HG03521 (cell line): ENCODE data around the gene CUL1.

Source experiments
- ATAC-seq: cut with Tn5 transposase; IDR thresholded peaks from one replicate; pipeline ENCODE4 v1.9.1; 2021; ENCODE audit warnings: mild to moderate bottlenecking, moderate library complexity; ENCODE audit not compliant: unreplicated experiment

CUL1 gene

DNA sequence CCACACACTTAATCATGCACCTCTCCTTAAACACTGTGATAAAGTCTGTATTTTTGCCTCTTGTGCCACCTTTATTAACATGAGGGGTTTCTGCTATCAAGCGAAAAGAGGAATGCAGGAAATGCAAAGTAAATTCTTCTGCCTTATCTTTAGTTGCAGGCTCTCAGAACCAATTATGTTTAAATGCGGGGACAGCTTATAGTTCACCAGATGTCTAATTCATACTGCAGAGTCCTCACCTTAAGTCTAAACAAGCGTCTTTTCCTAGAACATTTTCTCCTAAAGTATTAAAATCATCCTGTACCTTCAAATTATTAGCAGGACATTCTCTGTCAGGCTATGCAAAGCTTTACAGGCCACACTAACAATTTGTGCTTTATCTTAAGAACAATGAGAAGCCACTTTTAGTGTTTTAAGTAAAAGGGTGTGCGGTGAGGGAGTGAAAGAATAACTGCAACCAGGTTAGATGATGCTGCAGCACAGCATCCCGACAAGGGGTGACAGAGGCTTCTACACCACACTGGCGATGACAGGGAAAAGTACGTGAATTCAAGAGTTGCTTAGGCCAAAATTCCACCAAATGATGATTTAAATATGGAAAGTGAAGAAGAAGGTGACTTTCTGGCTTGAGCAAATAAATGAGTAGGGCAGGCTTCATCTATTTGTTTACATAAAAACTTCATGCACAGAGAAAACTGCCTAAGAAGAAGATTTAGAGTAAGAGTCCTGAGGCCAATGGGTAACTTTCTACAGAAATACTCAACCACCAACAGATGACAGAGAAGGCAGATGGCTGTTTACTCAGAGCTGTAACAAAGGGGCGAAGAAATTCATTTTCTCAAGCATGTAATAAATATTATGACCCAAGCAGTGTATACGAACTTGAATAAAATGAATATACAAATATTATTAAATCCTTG lies 149.4 kb downstream of the CUL1 start:
- no peak for ATAC-seq

DNA sequence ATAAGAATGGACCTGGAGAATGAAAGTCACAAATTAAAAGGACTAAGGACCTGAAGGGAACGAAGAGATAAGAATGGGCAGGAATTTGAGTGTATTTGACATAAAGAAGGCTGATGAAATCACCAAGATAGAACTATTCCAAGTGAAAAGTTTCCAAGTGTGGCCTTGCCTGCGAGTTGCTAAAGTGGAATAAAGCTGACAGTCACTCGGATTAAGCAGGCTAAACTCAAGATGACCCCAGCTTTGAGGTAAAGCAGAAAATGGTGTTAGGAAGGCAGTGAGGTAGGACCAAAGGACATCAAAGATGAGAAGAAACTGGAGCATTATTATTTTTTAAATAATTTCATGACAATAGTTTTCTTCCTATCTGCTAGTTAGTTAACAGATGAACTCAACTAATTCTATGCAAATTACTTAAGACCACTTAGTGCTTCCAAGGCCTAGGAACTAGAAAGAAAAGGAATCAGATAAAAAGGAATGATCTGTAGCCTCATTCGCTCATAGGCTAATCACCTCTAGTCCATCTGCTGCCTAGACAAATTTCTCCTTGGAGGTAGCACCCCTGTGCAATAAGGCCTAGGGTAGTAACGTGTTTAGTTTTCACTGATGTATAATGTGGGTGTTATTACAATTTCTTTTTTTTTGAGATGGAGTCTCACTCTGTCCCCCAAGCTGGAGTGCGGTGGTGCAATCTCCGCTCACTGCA lies 150.8 kb downstream of the CUL1 start:
- ATAC-seq: no peak

DNA sequence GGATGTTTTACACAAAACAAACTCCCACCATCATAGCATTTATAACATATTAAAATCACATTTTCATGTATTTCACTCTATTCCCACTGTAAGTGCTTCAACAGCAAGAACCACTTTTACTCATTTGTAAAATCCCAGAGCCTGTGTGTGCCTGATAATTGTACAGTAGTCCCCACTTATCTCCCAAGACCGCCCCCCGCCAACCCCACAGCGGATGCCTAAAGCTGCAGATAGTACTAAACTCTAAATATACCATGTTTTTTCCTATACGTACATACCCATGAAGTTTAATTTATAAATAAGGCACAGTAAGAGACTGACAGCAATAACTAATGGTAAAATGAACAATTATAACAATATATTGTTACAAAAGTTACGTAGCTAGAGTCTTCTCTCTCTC lies 151.9 kb downstream of the CUL1 start:
- ATAC-seq: no peak
